RWPE2 (cell line): ENCODE results near the gene RSPH9.

ENCODE experiments used
- ATAC-seq: fragments of 200-7000 bp; cut with Tn5 transposase; 3 replicates; pipeline ENCODE4 v1.9.1; 2021; ENCODE audit warnings: low read depth
- DNase-seq: peaks from one replicate; pipeline ENCODE4 v3.0.0-alpha.2; 2020; ENCODE audit warnings: low spot score
- H3K27ac ChIP-seq: fragments of 450-650 bp; 2 replicates; pipeline ENCODE4 v1.5.1; 2017; ENCODE audit warnings: mild to moderate bottlenecking; ENCODE audit not compliant: poor library complexity, severe bottlenecking
- H3K27me3 ChIP-seq: fragments of 250-450 bp; sonication (Bioruptor Pico); 2 replicates; pipeline ENCODE4 v1.5.1; 2021; ENCODE audit warnings: mild to moderate bottlenecking, moderate library complexity; ENCODE audit not compliant: insufficient read depth, poor library complexity, severe bottlenecking
- H3K36me3 ChIP-seq: fragments of 250-450 bp; sonication (Bioruptor Pico); 2 replicates; pipeline ENCODE4 v1.5.1; 2020; ENCODE audit warnings: low read depth, mild to moderate bottlenecking, moderate library complexity
- H3K4me1 ChIP-seq: fragments of 250-450 bp; sonication (Bioruptor Pico); 2 replicates; pipeline ENCODE4 v1.5.1; 2021; ENCODE audit warnings: mild to moderate bottlenecking, moderate library complexity; ENCODE audit not compliant: insufficient read depth, poor library complexity, severe bottlenecking
- H3K4me3 ChIP-seq: fragments of 250-450 bp; sonication (Bioruptor Pico); 2 replicates; pipeline ENCODE4 v1.5.1; 2021; ENCODE audit warnings: mild to moderate bottlenecking, moderate library complexity; ENCODE audit not compliant: severe bottlenecking
- H3K9me3 ChIP-seq: fragments of 250-450 bp; sonication (Bioruptor Pico); 2 replicates; pipeline ENCODE4 v1.5.1; 2021; ENCODE audit warnings: mild to moderate bottlenecking, moderate library complexity; ENCODE audit not compliant: severe bottlenecking
- TF ChIP-seq, protein P1 (sequence below): fragments of 450-650 bp; IDR thresholded peaks from one replicate; pipeline ENCODE4 v1.5.1; 2017; ENCODE audit warnings: mild to moderate bottlenecking, moderate library complexity; ENCODE audit not compliant: poor library complexity, severe bottlenecking

Gene RSPH9

DNA sequence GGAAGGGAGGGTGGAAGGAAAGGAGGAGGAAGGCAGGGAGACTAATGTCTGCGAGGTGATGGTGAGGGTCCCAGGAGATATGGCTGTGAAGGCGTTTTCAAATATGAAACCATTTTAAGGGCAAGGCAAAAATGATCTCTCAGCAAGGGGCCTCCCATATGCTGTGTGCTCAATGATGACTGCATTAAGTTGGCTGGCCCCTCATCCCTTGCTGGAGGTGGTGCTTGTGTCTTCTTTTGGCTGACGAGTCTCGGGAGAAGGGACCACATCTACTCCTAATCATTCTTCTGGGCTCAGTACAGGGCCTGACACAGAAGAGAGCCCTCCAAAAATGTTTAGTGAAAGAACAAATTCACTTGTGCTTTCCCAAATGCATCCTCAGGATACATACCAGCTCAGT lies 65.7 kb downstream of the RSPH9 start:
- TF ChIP-seq, protein P1, sequence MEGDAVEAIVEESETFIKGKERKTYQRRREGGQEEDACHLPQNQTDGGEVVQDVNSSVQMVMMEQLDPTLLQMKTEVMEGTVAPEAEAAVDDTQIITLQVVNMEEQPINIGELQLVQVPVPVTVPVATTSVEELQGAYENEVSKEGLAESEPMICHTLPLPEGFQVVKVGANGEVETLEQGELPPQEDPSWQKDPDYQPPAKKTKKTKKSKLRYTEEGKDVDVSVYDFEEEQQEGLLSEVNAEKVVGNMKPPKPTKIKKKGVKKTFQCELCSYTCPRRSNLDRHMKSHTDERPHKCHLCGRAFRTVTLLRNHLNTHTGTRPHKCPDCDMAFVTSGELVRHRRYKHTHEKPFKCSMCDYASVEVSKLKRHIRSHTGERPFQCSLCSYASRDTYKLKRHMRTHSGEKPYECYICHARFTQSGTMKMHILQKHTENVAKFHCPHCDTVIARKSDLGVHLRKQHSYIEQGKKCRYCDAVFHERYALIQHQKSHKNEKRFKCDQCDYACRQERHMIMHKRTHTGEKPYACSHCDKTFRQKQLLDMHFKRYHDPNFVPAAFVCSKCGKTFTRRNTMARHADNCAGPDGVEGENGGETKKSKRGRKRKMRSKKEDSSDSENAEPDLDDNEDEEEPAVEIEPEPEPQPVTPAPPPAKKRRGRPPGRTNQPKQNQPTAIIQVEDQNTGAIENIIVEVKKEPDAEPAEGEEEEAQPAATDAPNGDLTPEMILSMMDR: no peak
- no peak for ATAC-seq

DNA sequence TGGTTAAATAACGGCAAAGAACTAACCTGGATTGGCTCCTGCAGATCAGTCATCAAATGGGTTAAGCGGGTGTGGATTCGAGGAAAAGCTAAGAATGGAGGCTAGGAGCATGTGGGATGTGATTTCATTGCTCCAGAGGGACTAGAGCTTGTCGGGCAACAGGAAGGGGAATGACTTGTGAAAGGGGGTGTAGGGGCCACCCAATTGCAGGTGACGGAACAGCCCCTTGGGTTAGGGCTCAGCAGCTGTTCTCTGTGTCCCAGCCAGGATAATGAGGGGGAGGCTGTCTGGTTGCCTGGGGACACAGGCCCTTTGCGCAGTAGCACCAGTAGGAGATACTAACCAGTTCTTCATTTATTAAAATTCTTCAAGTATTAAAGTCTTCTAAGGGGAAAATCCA lies 67.7 kb downstream of the RSPH9 start:
- ATAC-seq: no peak
- Histone ChIP-seq H3K36me3 (no peaks in the 10 kb centered on the region), H3K4me1 (peaks cover 5% of the 10 kb centered on the region), H3K4me3 (no peak overlapping the region), H3K9me3 (no peaks in the 10 kb centered on the region), H3K27ac (no peak overlapping the region), H3K27me3 (no peaks in the 10 kb centered on the region)
- TF ChIP-seq, protein P1: no peak
- no peak for DNase-seq

More for the DNA sequence above, 65.7 kb downstream of the RSPH9 start:
- peaks cover 8% of the 10 kb centered on the region for H3K4me1 ChIP-seq
- no peaks in the 10 kb centered on the region for H3K36me3 ChIP-seq
- H3K27ac ChIP-seq: no peak overlapping the region
- no peaks in the 10 kb centered on the region for H3K9me3 ChIP-seq
- H3K4me3 ChIP-seq: no peak overlapping the region
- no peaks in the 10 kb centered on the region for H3K27me3 ChIP-seq
- DNase-seq: no peak

DNA sequence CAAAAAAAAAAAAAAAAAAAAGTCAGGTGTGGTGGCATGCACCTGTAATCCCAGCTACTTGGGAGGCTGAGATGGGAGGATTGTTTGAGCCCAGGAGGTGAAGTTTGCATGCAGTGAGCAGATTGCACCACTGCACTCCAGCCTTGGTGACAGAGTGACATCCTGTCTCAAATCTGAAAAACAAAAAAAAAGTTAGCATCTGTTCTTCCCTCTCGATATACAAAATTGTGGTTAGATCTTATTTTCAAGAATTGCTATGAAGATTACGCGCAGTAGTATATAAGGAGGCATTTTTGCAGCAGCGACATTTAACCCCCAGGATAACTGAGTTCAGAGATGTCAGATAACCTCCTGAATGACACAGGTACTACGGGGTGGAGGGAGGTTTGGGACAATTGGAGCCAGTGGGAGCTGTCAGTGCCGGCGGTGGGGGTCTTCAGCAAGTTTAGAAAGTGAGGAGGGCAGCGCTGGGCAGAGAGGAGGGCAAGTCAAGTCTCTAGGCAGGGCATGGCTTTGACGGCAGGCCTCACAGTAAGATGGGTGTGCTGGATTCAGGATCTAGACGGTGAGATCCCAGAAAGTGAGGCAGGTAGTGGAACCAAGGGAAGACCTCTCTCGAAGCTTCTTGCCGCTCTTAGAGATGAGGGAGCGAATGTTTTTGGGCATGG lies 68.9 kb downstream of the RSPH9 start:
- Histone ChIP-seq H3K4me3 (no peak overlapping the region), H3K36me3 (no peaks in the 10 kb centered on the region), H3K27ac (no peak overlapping the region), H3K9me3 (no peaks in the 10 kb centered on the region), H3K4me1 (peaks cover 5% of the 10 kb centered on the region), H3K27me3 (no peaks in the 10 kb centered on the region)
- ATAC-seq (no peak), DNase-seq (no peak)
- TF ChIP-seq, protein P1: no peak

DNA sequence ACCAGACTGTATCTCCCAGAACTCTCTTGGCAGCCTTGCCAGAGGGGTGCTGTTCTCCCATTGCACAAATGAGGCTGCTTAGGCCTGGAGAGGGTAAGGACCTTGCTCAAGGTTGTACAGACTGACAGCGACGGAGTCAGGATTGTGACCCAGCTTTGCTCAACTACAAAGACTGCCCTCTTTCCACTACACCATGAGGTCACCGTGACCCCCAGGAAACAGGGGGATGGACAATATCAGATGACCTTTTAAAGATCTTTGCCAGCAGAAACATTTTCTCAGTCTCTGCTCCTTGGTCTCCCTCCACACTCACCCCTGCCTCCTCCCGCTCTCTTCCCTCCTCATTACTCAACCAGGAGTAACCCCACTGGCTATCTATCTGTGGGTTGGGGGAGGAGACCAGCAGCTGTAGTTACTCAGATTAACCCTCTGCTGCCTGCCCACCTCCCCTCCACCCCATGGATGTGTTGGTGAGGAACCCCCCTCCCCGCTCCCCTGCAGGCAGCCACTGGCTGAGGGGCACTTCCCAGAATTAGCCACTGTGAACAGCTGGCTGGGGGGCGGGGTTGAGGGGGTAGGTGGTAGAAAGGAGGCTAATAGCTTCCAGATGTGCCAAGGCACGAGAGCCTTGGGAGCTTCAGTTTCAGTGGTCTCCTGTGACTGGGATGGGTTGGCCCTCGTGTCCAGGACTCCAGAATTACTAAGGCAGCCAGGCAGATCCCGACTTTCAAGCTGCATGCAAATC lies 69.6 kb downstream of the RSPH9 start:
- H3K27ac ChIP-seq: no peak overlapping the region
- no peaks in the 10 kb centered on the region for H3K27me3 ChIP-seq
- DNase-seq (no peak), ATAC-seq (no peak)
- H3K9me3 ChIP-seq: no peaks in the 10 kb centered on the region
- TF ChIP-seq, protein P1: no peak
- H3K4me3 ChIP-seq: no peak overlapping the region
- no peaks in the 10 kb centered on the region for H3K36me3 ChIP-seq
- H3K4me1 ChIP-seq: peaks cover 1% of the 10 kb centered on the region
